Measurements from ENCODE around the gene POU3F1. TPM values are rescaled to one million over a fixed set of nuclear protein-coding genes. Genes with fewer than 3 reads are reported as not detected.

POU3F1 gene
- total RNA-seq, 1 experiment from 2014 or later = 5.8 TPM

- H2BK5ac ChIP-seq (ENCODE audit: insufficient read length, low read length) = no peak overlapping the region
- no peak overlapping the region for H2BK120ac ChIP-seq (ENCODE audit: low read depth, low read length, poor library complexity, severe bottlenecking)
- H3K27ac ChIP-seq (ENCODE audit: insufficient read length, low read depth, low read length) = no peak overlapping the region
- TF ChIP-seq CTCF (conservative IDR thresholded peaks at IDR 0.05) = no peak
- no peak overlapping the region for H4K8ac ChIP-seq (replicated peaks; ENCODE audit: insufficient read length, low read depth, low read length)
- no CpG with 5 or more reads among the region's 4 CpGs for WGBS (ENCODE audit: extremely low coverage, insufficient read length, low lambda C conversion rate)
- no peaks in the 10 kb centered on the region for H3K79me2 ChIP-seq (ENCODE audit: insufficient read depth, low read length)
- H3K36me3 Mint-ChIP-seq (ENCODE audit: insufficient read depth in 1 of 3, low read depth in 3 of 3) = peaks cover 1 to 4% (median 3%) of the 10 kb centered on the region in 3 experiments; a peak in 3 of 7 replicates
- H3K9ac ChIP-seq (ENCODE audit: extremely low read depth, insufficient read length, low read length) = no peak overlapping the region
- H3K23ac ChIP-seq (ENCODE audit: insufficient read length, low read depth, low read length) = no peak overlapping the region
- peaks cover 22 to 33% of the 10 kb centered on the region in 2 experiments for H3K4me1 Mint-ChIP-seq
- H3K4me1 ChIP-seq (ENCODE audit: insufficient read depth, low read length) = peaks cover 6% of the 10 kb centered on the region
- H4K91ac ChIP-seq (ENCODE audit: insufficient read length, low read depth, low read length) = no peak overlapping the region
- no peaks in the 10 kb centered on the region for H4K20me1 ChIP-seq (ENCODE audit: control insufficient read depth, insufficient read depth, insufficient read length)
- no peak for DNase-seq
- H3K4ac ChIP-seq (ENCODE audit: low read depth, low read length) = no peak overlapping the region
- H3K4me2 ChIP-seq (ENCODE audit: insufficient read depth, insufficient read length, low read length) = no peak overlapping the region
- no peak overlapping the region for H2AK5ac ChIP-seq (ENCODE audit: insufficient read length, low read length)
- no peak overlapping the region for H3K14ac ChIP-seq (ENCODE audit: insufficient read depth, low read length)
- H2AFZ ChIP-seq (ENCODE audit: low read length) = no peak overlapping the region
- H3K23me2 ChIP-seq (ENCODE audit: insufficient read length, low read depth, low read length, poor library complexity, severe bottlenecking) = no peaks in the 10 kb centered on the region
- H3K79me1 ChIP-seq (ENCODE audit: insufficient read depth, low read depth, low read length, poor library complexity, severe bottlenecking) = no peaks in the 10 kb centered on the region
- H3K27me3 Mint-ChIP-seq (ENCODE audit: low read depth) = no peaks in the 10 kb centered on the region; the same call in 1 of the 2 replicates
- no peak overlapping the region for H3K18ac ChIP-seq (ENCODE audit: insufficient read length, low read depth, low read length)
- H3K9me3 Mint-ChIP-seq = no peaks in the 10 kb centered on the region; a peak in 1 of 5 replicates
- H3K4me3 Mint-ChIP-seq = no peak overlapping the region
- no peak overlapping the region for H2BK15ac ChIP-seq (ENCODE audit: low read depth, low read length)
- no peak overlapping the region for H2BK20ac ChIP-seq (ENCODE audit: low read depth, low read length, poor library complexity, severe bottlenecking)
- no peaks in the 10 kb centered on the region for H3K27me3 ChIP-seq (ENCODE audit: insufficient read depth, low read length)
- no peak overlapping the region for H2BK12ac ChIP-seq (ENCODE audit: insufficient read length, low read depth, low read length)
- no peak overlapping the region for H3K27ac Mint-ChIP-seq
- no peak overlapping the region for H4K5ac ChIP-seq (ENCODE audit: insufficient read length, low read depth, low read length)
- no peak overlapping the region for H3K56ac ChIP-seq (ENCODE audit: insufficient read length, low read depth, low read length)
- no peaks in the 10 kb centered on the region for H3K9me3 ChIP-seq (ENCODE audit: control insufficient read depth, low read depth, low read length)
- no peak overlapping the region for H3T11ph ChIP-seq (ENCODE audit: low read length)
Observed at GRCh38 chr1:38079019-38079418, 32.4 kb upstream of the POU3F1 start.

All from H9 (cell line).